Neural progenitor cell (in vitro differentiated cells): ENCODE measurements around the gene ZNF835. TPM values are rescaled to one million over a fixed set of nuclear protein-coding genes. Genes with fewer than 3 reads are reported as not detected.

ENCODE experiments used
- DNase-seq: peaks from one replicate; pipeline ENCODE4 v3.0.0-alpha.2; 2016; ENCODE audit warnings: low spot score
- H2AFZ ChIP-seq: fragments of 200-600 bp; sonication (generic); replicated peaks from 2 replicates; pipeline ENCODE4 v1.6.1; 2016; ENCODE audit warnings: antibody characterized with exemption
- H3F3A ChIP-seq: fragments of 200-600 bp; sonication (generic); 2 replicates; pipeline ENCODE4 v1.6.1; 2016; ENCODE audit warnings: antibody characterized with exemption, low read depth
- H3K27ac ChIP-seq: fragments of 200-600 bp; sonication (generic); 2 replicates; pipeline ENCODE4 v1.5.1; 2016; ENCODE audit warnings: mild to moderate bottlenecking
- H3K27me3 ChIP-seq: fragments of 200-600 bp; sonication (generic); 2 replicates; pipeline ENCODE4 v1.6.1; 2016; ENCODE audit warnings: mild to moderate bottlenecking, moderate library complexity
- H3K36me3 ChIP-seq: fragments of 200-600 bp; sonication (generic); 2 replicates; pipeline ENCODE4 v1.5.1; 2016
- H3K4me1 ChIP-seq: fragments of 200-600 bp; sonication (generic); 2 replicates; pipeline ENCODE4 v1.6.1; 2016; ENCODE audit warnings: mixed run types
- H3K4me2 ChIP-seq: fragments of 200-600 bp; sonication (generic); 2 replicates; pipeline ENCODE4 v1.6.1; 2016
- H3K4me3 ChIP-seq: fragments of 200-600 bp; sonication (generic); 2 replicates; pipeline ENCODE4 v1.5.1; 2016
- H3K79me2 ChIP-seq: fragments of 200-600 bp; sonication (generic); 2 replicates; pipeline ENCODE4 v1.6.1; 2016; ENCODE audit warnings: low read depth
- H3K9ac ChIP-seq: fragments of 200-600 bp; sonication (generic); 2 replicates; pipeline ENCODE4 v1.6.1; 2016
- H3K9me3 ChIP-seq: fragments of 200-600 bp; sonication (generic); 2 replicates; pipeline ENCODE4 v1.5.1; 2016; ENCODE audit warnings: low read depth
- H4K20me1 ChIP-seq: fragments of 200-600 bp; sonication (generic); 2 replicates; pipeline ENCODE4 v1.6.1; 2016; ENCODE audit warnings: low read depth
- H3K27ac Mint-ChIP-seq: 3 replicates; pipeline ENCODE4 v1.8.0; 2021; ENCODE audit warnings: mixed read lengths
- H3K27me3 Mint-ChIP-seq: 2 replicates; pipeline ENCODE4 v1.8.0; 2022; ENCODE audit warnings: low read depth, mild to moderate bottlenecking, inconsistent platforms, moderate library complexity, mixed read lengths; ENCODE audit not compliant: insufficient read depth
- H3K36me3 Mint-ChIP-seq: 3 replicates; pipeline ENCODE4 v1.8.0; 2021; ENCODE audit warnings: mixed read lengths
- H3K4me1 Mint-ChIP-seq: 3 replicates; pipeline ENCODE4 v1.8.0; 2021; ENCODE audit warnings: mixed read lengths
- H3K4me3 Mint-ChIP-seq: 3 replicates; pipeline ENCODE4 v1.8.0; 2021; ENCODE audit warnings: mild to moderate bottlenecking, moderate library complexity, mixed read lengths
- H3K9me3 Mint-ChIP-seq: 3 replicates; pipeline ENCODE4 v1.8.0; 2020; ENCODE audit warnings: mixed read lengths
- EZH2 ChIP-seq: fragments of 200-600 bp; sonication (generic); IDR thresholded peaks from 2 replicates; pipeline ENCODE4 v1.6.1; 2017; ENCODE audit warnings: antibody characterized with exemption, mild to moderate bottlenecking, moderate library complexity
- EZH2phosphoT487 ChIP-seq: fragments of 200-600 bp; sonication (generic); IDR thresholded peaks from 2 replicates; pipeline ENCODE4 v1.6.1; 2017; ENCODE audit warnings: antibody characterized with exemption
- total RNA-seq: library from RNA; depleted of rRNA; stranded (reverse); fragments of >200 nt; gene quantifications from 2 replicates; pipeline ENCODE4 v1.2.3, GENCODE V29; 2015; ENCODE audit warnings: low replicate concordance
- TF ChIP-seq, protein P1 (sequence below): fragments of 200-600 bp; sonication (generic); IDR thresholded peaks from 2 replicates; pipeline ENCODE4 v1.5.1; 2017; ENCODE audit warnings: antibody characterized with exemption, mild to moderate bottlenecking

ZNF835 gene
- total RNA-seq, 1 donor from 2014 or later = not detected

DNA sequence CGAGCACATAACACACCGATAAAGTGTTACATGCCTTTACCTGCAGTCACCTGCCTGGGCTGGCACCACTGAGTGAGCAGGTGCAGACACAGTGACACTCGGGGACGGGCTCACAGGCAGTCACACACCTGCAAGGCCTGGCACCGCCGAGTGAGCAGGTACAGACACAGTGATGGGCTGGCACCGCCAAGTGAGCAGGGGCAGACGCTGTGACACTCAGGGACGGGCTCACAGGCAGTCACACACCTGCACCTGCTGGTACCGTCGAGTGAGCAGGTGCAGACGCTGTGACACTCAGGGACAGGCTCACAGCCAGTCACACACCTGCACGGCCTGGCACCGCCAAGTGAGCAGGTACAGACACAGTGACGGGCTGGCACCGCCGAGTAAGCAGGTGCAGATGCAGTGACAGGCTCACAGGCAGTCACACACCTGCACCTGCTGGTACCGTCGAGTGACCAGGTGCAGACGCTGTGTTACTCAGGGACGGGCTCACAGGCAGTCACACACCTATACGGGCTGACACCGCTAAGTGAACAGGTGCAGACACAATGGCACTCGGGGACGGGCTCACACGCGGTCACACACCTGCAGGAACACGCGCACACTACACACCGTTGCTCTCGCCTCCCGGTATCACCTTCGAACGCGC lies 470 bp downstream of the ZNF835 start:
- H3K27me3 ChIP-seq = no peaks in the 10 kb centered on the region
- H2AFZ ChIP-seq = no peak overlapping the region
- no peaks in the 10 kb centered on the region for H3K36me3 Mint-ChIP-seq
- no peak overlapping the region for H3K4me3 Mint-ChIP-seq
- H3K27ac Mint-ChIP-seq = no peak overlapping the region
- H3K4me1 ChIP-seq = no peaks in the 10 kb centered on the region
- H3K9me3 ChIP-seq = peaks cover 5% of the 10 kb centered on the region
- no peaks in the 10 kb centered on the region for H3K36me3 ChIP-seq
- H3K9ac ChIP-seq = no peak overlapping the region
- H3K9me3 Mint-ChIP-seq = peaks cover 57% of the 10 kb centered on the region
- no peaks in the 10 kb centered on the region for H3K79me2 ChIP-seq
- no peak overlapping the region for H3K4me3 ChIP-seq
- TF ChIP-seq EZH2 = no peak
- no peak for TF ChIP-seq EZH2phosphoT487
- TF ChIP-seq, protein P1, sequence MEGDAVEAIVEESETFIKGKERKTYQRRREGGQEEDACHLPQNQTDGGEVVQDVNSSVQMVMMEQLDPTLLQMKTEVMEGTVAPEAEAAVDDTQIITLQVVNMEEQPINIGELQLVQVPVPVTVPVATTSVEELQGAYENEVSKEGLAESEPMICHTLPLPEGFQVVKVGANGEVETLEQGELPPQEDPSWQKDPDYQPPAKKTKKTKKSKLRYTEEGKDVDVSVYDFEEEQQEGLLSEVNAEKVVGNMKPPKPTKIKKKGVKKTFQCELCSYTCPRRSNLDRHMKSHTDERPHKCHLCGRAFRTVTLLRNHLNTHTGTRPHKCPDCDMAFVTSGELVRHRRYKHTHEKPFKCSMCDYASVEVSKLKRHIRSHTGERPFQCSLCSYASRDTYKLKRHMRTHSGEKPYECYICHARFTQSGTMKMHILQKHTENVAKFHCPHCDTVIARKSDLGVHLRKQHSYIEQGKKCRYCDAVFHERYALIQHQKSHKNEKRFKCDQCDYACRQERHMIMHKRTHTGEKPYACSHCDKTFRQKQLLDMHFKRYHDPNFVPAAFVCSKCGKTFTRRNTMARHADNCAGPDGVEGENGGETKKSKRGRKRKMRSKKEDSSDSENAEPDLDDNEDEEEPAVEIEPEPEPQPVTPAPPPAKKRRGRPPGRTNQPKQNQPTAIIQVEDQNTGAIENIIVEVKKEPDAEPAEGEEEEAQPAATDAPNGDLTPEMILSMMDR = no peak
- H3K27me3 Mint-ChIP-seq = peaks cover 2% of the 10 kb centered on the region
- H3F3A ChIP-seq = no peaks in the 10 kb centered on the region
- H3K4me1 Mint-ChIP-seq = no peaks in the 10 kb centered on the region
- DNase-seq = no peak
- H4K20me1 ChIP-seq = no peaks in the 10 kb centered on the region
- no peak overlapping the region for H3K4me2 ChIP-seq
- H3K27ac ChIP-seq = no peak overlapping the region

DNA sequence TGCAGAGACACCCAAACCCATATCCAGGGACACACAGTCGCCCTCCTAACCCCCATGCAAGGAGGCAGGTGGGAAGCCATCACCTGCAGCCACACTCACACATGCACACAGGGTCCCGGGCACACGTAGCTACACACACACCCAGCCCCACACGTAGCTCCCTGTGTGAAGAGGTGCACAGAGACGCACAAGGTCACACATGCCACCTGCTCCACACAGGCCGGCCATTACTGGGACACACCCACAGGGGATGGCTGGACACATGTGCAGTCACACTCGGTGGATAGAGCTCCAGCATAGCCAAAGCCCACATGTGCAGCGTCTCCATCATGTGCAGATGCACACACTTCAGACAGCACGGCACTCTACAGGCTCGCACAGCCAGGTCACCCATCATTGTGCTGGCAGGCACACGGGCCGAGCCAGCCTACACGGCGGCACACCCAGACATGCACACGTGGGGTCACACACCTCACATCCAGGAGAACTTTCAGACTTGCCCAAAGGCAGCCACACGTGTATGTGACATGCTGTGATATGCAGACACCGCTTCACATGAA lies 1.1 kb downstream of the ZNF835 start:
- Mint-ChIP-seq H3K27ac (no peak overlapping the region), H3K9me3 (peaks cover 57% of the 10 kb centered on the region)

GRCh38 chr19:56668676-56669075 lies 2.9 kb downstream of the ZNF835 start:
- H3K27me3 Mint-ChIP-seq = peaks cover 4% of the 10 kb centered on the region
- H3K9me3 Mint-ChIP-seq = peaks cover 57% of the 10 kb centered on the region

More for the DNA sequence above, 1.1 kb downstream of the ZNF835 start:
- H3K36me3 ChIP-seq = no peaks in the 10 kb centered on the region
- H4K20me1 ChIP-seq = no peaks in the 10 kb centered on the region
- H3K79me2 ChIP-seq = no peaks in the 10 kb centered on the region
- H3K36me3 Mint-ChIP-seq = no peaks in the 10 kb centered on the region
- no peak overlapping the region for H2AFZ ChIP-seq
- no peaks in the 10 kb centered on the region for H3K4me1 ChIP-seq
- no peak overlapping the region for H3K4me3 ChIP-seq
- no peaks in the 10 kb centered on the region for H3K27me3 ChIP-seq
- no peak overlapping the region for H3K27ac ChIP-seq
- H3K9me3 ChIP-seq = peaks cover 5% of the 10 kb centered on the region
- H3K4me2 ChIP-seq = no peak overlapping the region
- no peaks in the 10 kb centered on the region for H3K4me1 Mint-ChIP-seq
- no peak overlapping the region for H3K9ac ChIP-seq
- no peak overlapping the region for H3K4me3 Mint-ChIP-seq
- no peaks in the 10 kb centered on the region for H3F3A ChIP-seq
- TF ChIP-seq, protein P1 = no peak
- no peak for TF ChIP-seq EZH2
- no peak for TF ChIP-seq EZH2phosphoT487
- H3K27me3 Mint-ChIP-seq = peaks cover 2% of the 10 kb centered on the region
- DNase-seq = no peak

More at GRCh38 chr19:56668676-56669075, 2.9 kb downstream of the ZNF835 start:
- no peak overlapping the region for H3K4me2 ChIP-seq
- H3K4me3 Mint-ChIP-seq = no peak overlapping the region
- no peaks in the 10 kb centered on the region for H3K4me1 ChIP-seq
- no peaks in the 10 kb centered on the region for H3F3A ChIP-seq
- no peak overlapping the region for H3K27ac ChIP-seq
- no peak overlapping the region for H2AFZ ChIP-seq
- TF ChIP-seq EZH2phosphoT487 (no peak), EZH2 (no peak)
- TF ChIP-seq, protein P1 = no peak
- H3K27ac Mint-ChIP-seq = no peak overlapping the region
- no peaks in the 10 kb centered on the region for H3K27me3 ChIP-seq
- H3K9ac ChIP-seq = no peak overlapping the region
- no peaks in the 10 kb centered on the region for H4K20me1 ChIP-seq
- H3K36me3 Mint-ChIP-seq = peaks cover 1% of the 10 kb centered on the region
- no peaks in the 10 kb centered on the region for H3K9me3 ChIP-seq
- no peaks in the 10 kb centered on the region for H3K36me3 ChIP-seq
- no peak for DNase-seq
- no peak overlapping the region for H3K4me3 ChIP-seq
- no peaks in the 10 kb centered on the region for H3K4me1 Mint-ChIP-seq
- H3K79me2 ChIP-seq = no peaks in the 10 kb centered on the region
